HepG2 (cell line): ENCODE measurements around the gene CCDC85C. TPM values are rescaled to one million over a fixed set of nuclear protein-coding genes. Genes with fewer than 3 reads are reported as not detected.

ENCODE experiments used
- ATAC-seq: fragments of 200-7000 bp; cut with Tn5 transposase; 3 replicates; pipeline ENCODE4 v1.9.1; 2020; ENCODE audit warnings: mild to moderate bottlenecking, moderate library complexity
- BruUV-seq: library from RNA; stranded (reverse); fragments of 400-500 nt; replicated peaks from 2 replicates; lab custom pipeline; 2021; lab: Mats Ljungman, UMichigan
- CTCF ChIA-PET: fragments of 300-600 bp; formaldehyde crosslinking; extraction: SDS; loops from one replicate; lab custom pipeline; 2021; ENCODE audit warnings: low total read pairs, inconsistent platforms, low intra/inter-chr PET ratio; lab: Yijun Ruan, JAX
- POLR2A ChIA-PET: fragments of 350-600 bp; sonication (Branson Sonifier 250); formaldehyde crosslinking; loops from one replicate; lab custom pipeline; 2020; ENCODE audit warnings: antibody characterized with exemption, inconsistent platforms; lab: Yijun Ruan, JAX
- DNase-seq: peaks from one replicate; pipeline ENCODE4 v3.0.0-alpha.2; 2015; ENCODE audit warnings: low spot score
- FAIRE-seq: peaks from 3 replicates; lab custom pipeline; 2011; peaks lifted over from hg19 to GRCh38; lab: Jason Lieb, UNC
- H2AFZ ChIP-seq: one replicate; pipeline ENCODE4 v1.6.1; 2011; ENCODE audit warnings: low read length, inconsistent platforms
- H3K27ac ChIP-seq: fragments of 300-600 bp; 3 replicates; pipeline ENCODE4 v1.8.0; 2011; ENCODE audit warnings: mixed run types, mild to moderate bottlenecking, mixed read lengths, low read length, inconsistent platforms; ENCODE audit not compliant: insufficient read depth; ENCODE audit errors: extremely low read length
- H3K27me3 ChIP-seq, 2 experiments: fragments of 200-600 bp in 1 of 2; 2 replicates in 1 of 2; 3 replicates in 1 of 2; pipeline versions ENCODE4 v1.6.0 to v1.8.0; 2011; ENCODE audit warnings: low read length in 2 of 2, mild to moderate bottlenecking in 2 of 2, moderate library complexity in 2 of 2, inconsistent platforms in 1 of 2; ENCODE audit not compliant: insufficient read depth in 2 of 2, control insufficient read depth in 1 of 2
- H3K36me3 ChIP-seq, 2 experiments: fragments of 200-600 bp in 1 of 2; replicated peaks in 1 of 2; 2 replicates in 1 of 2; 3 replicates in 1 of 2; pipeline versions ENCODE4 v1.5.1 to v1.8.0; 2011; ENCODE audit warnings: low read length in 2 of 2, inconsistent platforms in 1 of 2; ENCODE audit not compliant: insufficient read depth in 2 of 2, control insufficient read depth in 1 of 2
- H3K4me1 ChIP-seq: 2 replicates; pipeline ENCODE4 v1.5.1; 2012; ENCODE audit warnings: low read length, inconsistent platforms; ENCODE audit not compliant: insufficient read depth
- H3K4me2 ChIP-seq: 2 replicates; pipeline ENCODE4 v1.6.0; 2011; ENCODE audit warnings: low read depth, low read length, inconsistent platforms
- H3K4me3 ChIP-seq, 3 experiments: fragments of 200-600 bp in 1 of 3; sonication (generic), shearing (Covaris generic) in 1 of 3; replicated peaks in 1 of 3; 2 replicates each; pipeline ENCODE4 v1.5.1; 2011 to 2016; ENCODE audit warnings: low read length in 3 of 3, inconsistent platforms in 2 of 3, low read depth in 2 of 3, mild to moderate bottlenecking in 2 of 3, control low read depth in 1 of 3, mixed read lengths in 1 of 3; ENCODE audit not compliant: insufficient read depth in 1 of 3
- H3K79me2 ChIP-seq: one replicate; pipeline ENCODE4 v1.6.1; 2011; ENCODE audit warnings: low read length, inconsistent platforms; ENCODE audit not compliant: insufficient read depth
- H3K9ac ChIP-seq: 2 replicates; pipeline ENCODE4 v1.6.0; 2011; ENCODE audit warnings: mild to moderate bottlenecking, low read depth, low read length, inconsistent platforms; ENCODE audit not compliant: insufficient read depth
- H3K9me3 ChIP-seq: 2 replicates; pipeline ENCODE4 v1.5.1; 2012; ENCODE audit warnings: mild to moderate bottlenecking, low read length
- H4K20me1 ChIP-seq: 2 replicates; pipeline ENCODE4 v1.6.0; 2011; ENCODE audit warnings: inconsistent platforms, mild to moderate bottlenecking, low read length, moderate library complexity; ENCODE audit not compliant: insufficient read depth
- MLXIP ChIP-seq: sonication (generic); formaldehyde crosslinking; IDR thresholded peaks from 2 replicates; pipeline ENCODE4 v1.9.0; 2021; ENCODE audit warnings: missing genetic modification reagents, borderline replicate concordance
- ZNF768 ChIP-seq: sonication (generic); formaldehyde crosslinking; IDR thresholded peaks from 2 replicates; pipeline ENCODE4 v1.4.0; 2020; ENCODE audit warnings: missing genetic modification reagents
- WGBS: methylation state at CpG from one replicate; pipeline ENCODE4 v1.1.6; 2017; ENCODE audit warnings: low lambda C conversion rate; 5-methylcytosine and 5-hydroxymethylcytosine counted together
- in situ Hi-C: cut with HindIII; loops from 2 replicates; pipeline ENCODE4 v1.10.0; 2017; ENCODE audit warnings: low pct_unique_long_range_greater_than_20kb; ENCODE audit not compliant: extremely low pct_ligation_motif_present
- intact Hi-C: fragments of 100-400 bp; cut with micrococcal nuclease; formaldehyde crosslinking; loops from one replicate; pipeline ENCODE4 v1.10.0; 2022; ENCODE audit not compliant: unreplicated experiment
- polyA plus RNA-seq, 8 experiments: library from polyadenylated mRNA; depleted of rRNA in 3 of 8; stranded (reverse) in 7 of 8; unstranded in 1 of 8; fragments of >200 nt; fragmentation: Illumina TruSeq in 4 of 8; extraction: Trizol in 4 of 8; gene quantifications; 2 replicates each; pipeline versions ENCODE4 v1.2.1 to v1.2.3, GENCODE V29; 2011 to 2016; ENCODE audit warnings: low read depth in 4 of 8, missing spikeins in 1 of 8, mixed read lengths in 1 of 8; ENCODE audit not compliant: insufficient read depth in 1 of 8
- total RNA-seq, 5 experiments: library from RNA; depleted of rRNA; stranded (reverse); fragments of >200 nt; fragmentation: Illumina TruSeq; extraction: Trizol; gene quantifications; 2 replicates each; pipeline ENCODE4 v1.2.3, GENCODE V29; 2016; ENCODE audit warnings: low read depth in 1 of 5
- TF ChIP-seq, protein P1 (sequence below): sonication (generic); formaldehyde crosslinking; IDR thresholded peaks from 2 replicates; pipeline ENCODE4 v1.5.1; 2020; ENCODE audit warnings: mild to moderate bottlenecking, missing genetic modification reagents, moderate library complexity
- TF ChIP-seq, protein P2 (sequence below): sonication (generic); formaldehyde crosslinking; IDR thresholded peaks from 2 replicates; pipeline ENCODE4 v1.4.0; 2020; ENCODE audit warnings: missing genetic modification reagents

Gene CCDC85C
- total and polyA plus RNA-seq, 2 of the 13 experiments (the other 11 are each of a cell fraction or from before 2014, with no cell fraction given) = 18.8 to 43.8 TPM

GRCh38 chr14:99633918-99634317 is 29.9 kb upstream of the CCDC85C start:
- intact Hi-C loops = no loop called here
- peak overlapping the region; percentile 56 for H3K4me2 ChIP-seq
- H4K20me1 ChIP-seq = no peaks in the 10 kb centered on the region
- ChIA-PET CTCF (no interaction called here), POLR2A (interaction anchor here (1.0 kb wide), 1 partner anchor 153 kb away, joined by 4 read pairs; the partner anchor contains the start of genes CCNK and SETD3)
- no peak overlapping the region for H2AFZ ChIP-seq
- DNase-seq (no peak), FAIRE-seq (no peak), ATAC-seq (peak; percentile 35)
- peaks cover 7 to 45% of the 10 kb centered on the region in 2 experiments; a peak in 3 of 5 replicates for H3K27me3 ChIP-seq
- TF ChIP-seq, protein P1, sequence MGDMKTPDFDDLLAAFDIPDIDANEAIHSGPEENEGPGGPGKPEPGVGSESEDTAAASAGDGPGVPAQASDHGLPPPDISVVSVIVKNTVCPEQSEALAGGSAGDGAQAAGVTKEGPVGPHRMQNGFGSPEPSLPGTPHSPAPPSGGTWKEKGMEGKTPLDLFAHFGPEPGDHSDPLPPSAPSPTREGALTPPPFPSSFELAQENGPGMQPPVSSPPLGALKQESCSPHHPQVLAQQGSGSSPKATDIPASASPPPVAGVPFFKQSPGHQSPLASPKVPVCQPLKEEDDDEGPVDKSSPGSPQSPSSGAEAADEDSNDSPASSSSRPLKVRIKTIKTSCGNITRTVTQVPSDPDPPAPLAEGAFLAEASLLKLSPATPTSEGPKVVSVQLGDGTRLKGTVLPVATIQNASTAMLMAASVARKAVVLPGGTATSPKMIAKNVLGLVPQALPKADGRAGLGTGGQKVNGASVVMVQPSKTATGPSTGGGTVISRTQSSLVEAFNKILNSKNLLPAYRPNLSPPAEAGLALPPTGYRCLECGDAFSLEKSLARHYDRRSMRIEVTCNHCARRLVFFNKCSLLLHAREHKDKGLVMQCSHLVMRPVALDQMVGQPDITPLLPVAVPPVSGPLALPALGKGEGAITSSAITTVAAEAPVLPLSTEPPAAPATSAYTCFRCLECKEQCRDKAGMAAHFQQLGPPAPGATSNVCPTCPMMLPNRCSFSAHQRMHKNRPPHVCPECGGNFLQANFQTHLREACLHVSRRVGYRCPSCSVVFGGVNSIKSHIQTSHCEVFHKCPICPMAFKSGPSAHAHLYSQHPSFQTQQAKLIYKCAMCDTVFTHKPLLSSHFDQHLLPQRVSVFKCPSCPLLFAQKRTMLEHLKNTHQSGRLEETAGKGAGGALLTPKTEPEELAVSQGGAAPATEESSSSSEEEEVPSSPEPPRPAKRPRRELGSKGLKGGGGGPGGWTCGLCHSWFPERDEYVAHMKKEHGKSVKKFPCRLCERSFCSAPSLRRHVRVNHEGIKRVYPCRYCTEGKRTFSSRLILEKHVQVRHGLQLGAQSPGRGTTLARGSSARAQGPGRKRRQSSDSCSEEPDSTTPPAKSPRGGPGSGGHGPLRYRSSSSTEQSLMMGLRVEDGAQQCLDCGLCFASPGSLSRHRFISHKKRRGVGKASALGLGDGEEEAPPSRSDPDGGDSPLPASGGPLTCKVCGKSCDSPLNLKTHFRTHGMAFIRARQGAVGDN (CRISPR knock-in tag) = peak; percentile 42; the same call in 1 of the 2 replicates
- TF ChIP-seq, protein P2, sequence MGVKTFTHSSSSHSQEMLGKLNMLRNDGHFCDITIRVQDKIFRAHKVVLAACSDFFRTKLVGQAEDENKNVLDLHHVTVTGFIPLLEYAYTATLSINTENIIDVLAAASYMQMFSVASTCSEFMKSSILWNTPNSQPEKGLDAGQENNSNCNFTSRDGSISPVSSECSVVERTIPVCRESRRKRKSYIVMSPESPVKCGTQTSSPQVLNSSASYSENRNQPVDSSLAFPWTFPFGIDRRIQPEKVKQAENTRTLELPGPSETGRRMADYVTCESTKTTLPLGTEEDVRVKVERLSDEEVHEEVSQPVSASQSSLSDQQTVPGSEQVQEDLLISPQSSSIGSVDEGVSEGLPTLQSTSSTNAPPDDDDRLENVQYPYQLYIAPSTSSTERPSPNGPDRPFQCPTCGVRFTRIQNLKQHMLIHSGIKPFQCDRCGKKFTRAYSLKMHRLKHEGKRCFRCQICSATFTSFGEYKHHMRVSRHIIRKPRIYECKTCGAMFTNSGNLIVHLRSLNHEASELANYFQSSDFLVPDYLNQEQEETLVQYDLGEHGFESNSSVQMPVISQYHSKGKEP (CRISPR knock-in tag) = no peak
- TF ChIP-seq ZNF768 (0 out of 2 replicates have a peak, but pooled peaks have one; percentile 42), MLXIP (CRISPR knock-in tag) (no peak)
- WGBS = 7% methylated on average over 3 of the region's 10 CpGs
- peaks cover 16% of the 10 kb centered on the region; the same call in 1 of the 2 replicates for H3K4me1 ChIP-seq
- H3K9me3 ChIP-seq = no peaks in the 10 kb centered on the region
- H3K9ac ChIP-seq = no peak overlapping the region
- H3K36me3 ChIP-seq = no peaks in the 10 kb centered on the region
- H3K27ac ChIP-seq = no peak overlapping the region
- H3K79me2 ChIP-seq = no peaks in the 10 kb centered on the region
- no TSS peak for BruUV-seq
- in situ Hi-C loops = loop anchor here (5.0 kb wide), 1 partner anchor 112 kb away; no protein-coding TSS in a partner anchor
- peak overlapping the region in 1 of 3 experiments; percentile 15; a peak in 1 of 6 replicates for H3K4me3 ChIP-seq
